ENCODE results near the gene ADH5.
"Not testable (repeated sequence)": the region's sequence is repeated elsewhere in the genome, so short reads cannot be mapped to it uniquely, and the experiment has no call there.

Gene ADH5

DNA sequence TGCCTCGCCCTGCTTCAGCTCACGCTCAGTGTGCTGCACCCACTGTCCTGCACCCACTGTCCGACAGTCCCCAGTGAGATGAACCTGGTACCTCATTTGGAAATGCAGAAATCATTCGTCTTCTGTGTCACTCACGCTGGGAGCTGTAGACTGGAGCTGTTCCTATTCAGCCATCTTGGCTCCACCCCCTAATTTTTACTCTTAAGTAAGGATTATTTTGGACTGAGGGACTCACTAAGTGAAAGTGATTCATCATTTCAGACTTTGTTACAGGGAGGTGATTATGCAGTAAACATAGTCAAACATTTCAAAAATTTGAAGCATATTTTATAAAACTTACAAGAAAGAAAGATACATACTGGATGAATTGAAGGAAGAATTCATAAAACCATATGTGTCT lies 11.2 kb upstream of the ADH5 start:
- H3K9me3 Mint-ChIP-seq, DNase-seq, H3K27me3 Mint-ChIP-seq, H3K4me1 Mint-ChIP-seq, H3K27ac Mint-ChIP-seq, H3K4me3 Mint-ChIP-seq, ATAC-seq: not testable (repeated sequence)

GRCh38 chr4:99099311-99099710 lies 10.7 kb upstream of the ADH5 start:
- no peaks in the 10 kb centered on the region for H3K4me1 Mint-ChIP-seq
- H3K27ac Mint-ChIP-seq: peak overlapping the region in 1 of 2 donors; percentile 19
- no peak overlapping the region for H3K4me3 Mint-ChIP-seq
- DNase-seq (no peak), ATAC-seq (no peak)
- H3K9me3 Mint-ChIP-seq: peaks cover 0 to 7% of the 10 kb centered on the region in 2 donors
- H3K27me3 Mint-ChIP-seq: no peaks in the 10 kb centered on the region

DNA sequence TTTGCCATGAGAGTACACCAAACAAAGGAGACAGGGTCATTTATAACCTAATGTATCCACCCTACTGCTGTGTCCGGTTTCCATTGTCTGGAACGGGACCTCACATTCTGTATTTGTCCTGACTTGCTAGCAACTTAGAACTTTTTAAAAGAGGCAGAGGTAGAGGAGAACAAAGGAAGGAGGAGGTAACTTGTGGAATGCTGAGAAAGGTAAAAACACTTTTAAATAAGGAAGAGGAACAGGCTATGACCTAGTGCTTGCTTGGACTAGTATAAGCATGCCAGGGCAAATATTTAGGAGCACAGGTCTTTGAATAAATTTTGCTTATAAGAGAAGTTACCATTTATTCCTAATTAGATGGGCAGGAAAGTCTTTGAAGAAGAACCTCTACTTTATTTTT lies 3.3 kb upstream of the ADH5 start:
- ATAC-seq, H3K27ac Mint-ChIP-seq, H3K27me3 Mint-ChIP-seq, H3K4me3 Mint-ChIP-seq, DNase-seq: not testable (repeated sequence)
- peaks cover 0 to 11% of the 10 kb centered on the region in 2 donors for H3K9me3 Mint-ChIP-seq
- H3K4me1 Mint-ChIP-seq: peaks cover 33% of the 10 kb centered on the region

DNA sequence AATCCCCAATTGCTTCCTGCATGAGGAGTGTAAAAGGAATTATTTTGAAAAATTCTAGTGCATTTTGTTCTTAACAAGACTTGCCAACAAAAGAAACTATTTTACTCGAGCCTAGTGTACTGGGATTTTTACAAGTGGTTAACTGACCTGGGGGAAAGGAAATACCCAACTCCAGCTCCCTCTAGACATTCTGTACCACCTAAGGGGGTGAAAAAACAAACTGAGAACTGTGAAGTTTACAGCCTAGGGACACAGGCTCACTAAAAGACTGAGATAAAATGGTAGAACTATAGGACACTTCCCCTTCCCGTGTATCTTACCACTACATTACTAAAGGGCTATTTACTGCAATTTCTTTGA lies 2.6 kb upstream of the ADH5 start:
- Mint-ChIP-seq H3K27ac (no peak overlapping the region), H3K27me3 (no peaks in the 10 kb centered on the region), H3K4me1 (peaks cover 39% of the 10 kb centered on the region), H3K4me3 (no peak overlapping the region), H3K9me3 (peaks cover 0 to 6% of the 10 kb centered on the region in 2 donors)
- ATAC-seq (no peak), DNase-seq (no peak)

GRCh38 chr4:99090481-99091215 lies 2.1 kb upstream of the ADH5 start:
- peaks cover 43% of the 10 kb centered on the region for H3K4me1 Mint-ChIP-seq
- H3K4me3 Mint-ChIP-seq: peak overlapping the region in 1 of 2 donors; percentile 44
- no peak for DNase-seq
- H3K27me3 Mint-ChIP-seq: no peaks in the 10 kb centered on the region
- peaks cover 0 to 6% of the 10 kb centered on the region in 2 donors for H3K9me3 Mint-ChIP-seq
- ATAC-seq: no peak
- no peak overlapping the region for H3K27ac Mint-ChIP-seq

GRCh38 chr4:99088023-99088449 lies 552 bp downstream of the ADH5 start:
- peaks cover 55% of the 10 kb centered on the region for H3K4me1 Mint-ChIP-seq
- peak overlapping the region; percentile 97 to 99 for H3K27ac Mint-ChIP-seq
- peak overlapping the region; percentile 91 to 95 for H3K4me3 Mint-ChIP-seq
- peaks cover 0 to 6% of the 10 kb centered on the region in 2 donors for H3K9me3 Mint-ChIP-seq
- DNase-seq (peak in 1 of 2 donors; percentile 23), ATAC-seq (peak; percentile 31)
- H3K27me3 Mint-ChIP-seq: no peaks in the 10 kb centered on the region

DNA sequence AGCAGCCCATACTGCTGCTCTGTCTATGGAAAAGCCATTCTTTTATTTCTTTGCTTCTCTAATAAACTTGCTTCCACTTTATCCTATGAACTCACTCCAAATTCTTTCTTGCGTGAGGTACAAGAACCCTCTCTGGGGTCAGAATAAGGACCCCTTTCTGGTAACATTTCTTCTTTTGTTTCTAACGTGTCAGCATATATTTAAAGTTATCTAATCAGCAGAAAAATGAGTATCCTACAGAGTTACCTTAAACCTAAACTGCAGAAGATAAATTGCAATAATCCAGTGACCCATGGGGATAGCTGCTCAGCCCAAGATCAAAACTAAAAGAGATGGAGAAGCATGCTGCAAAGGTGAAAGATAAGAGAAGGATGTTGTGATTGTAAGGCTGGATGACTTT lies 4.0 kb downstream of the ADH5 start:
- Mint-ChIP-seq H3K4me1 (peaks cover 34% of the 10 kb centered on the region), H3K9me3 (no peaks in the 10 kb centered on the region), H3K27me3 (no peaks in the 10 kb centered on the region), H3K27ac (no peak overlapping the region), H3K4me3 (no peak overlapping the region)
- DNase-seq (no peak), ATAC-seq (no peak)

DNA sequence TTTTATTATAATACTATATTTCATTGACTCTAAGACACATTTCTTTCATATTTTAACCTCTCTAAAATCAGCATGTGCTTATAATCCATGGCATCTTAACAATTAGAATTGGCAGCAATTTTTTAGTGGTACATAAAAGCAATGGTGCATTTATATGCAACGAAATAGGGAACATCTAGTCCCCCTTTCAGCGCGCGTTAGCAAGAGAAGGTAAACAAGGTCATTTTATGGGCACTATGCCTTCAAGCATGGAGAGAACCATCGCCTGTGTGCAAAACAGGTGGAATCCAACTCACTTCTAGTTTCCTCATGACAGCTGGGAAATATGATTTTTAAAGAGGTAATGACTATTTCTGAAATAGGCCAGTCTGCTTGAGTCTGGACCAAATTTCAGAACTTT lies 6.4 kb downstream of the ADH5 start:
- no peak for DNase-seq
- no peak for ATAC-seq
- no peaks in the 10 kb centered on the region for H3K9me3 Mint-ChIP-seq
- no peaks in the 10 kb centered on the region for H3K27me3 Mint-ChIP-seq
- H3K4me3 Mint-ChIP-seq: no peak overlapping the region
- no peak overlapping the region for H3K27ac Mint-ChIP-seq
- H3K4me1 Mint-ChIP-seq: peaks cover 26% of the 10 kb centered on the region

DNA sequence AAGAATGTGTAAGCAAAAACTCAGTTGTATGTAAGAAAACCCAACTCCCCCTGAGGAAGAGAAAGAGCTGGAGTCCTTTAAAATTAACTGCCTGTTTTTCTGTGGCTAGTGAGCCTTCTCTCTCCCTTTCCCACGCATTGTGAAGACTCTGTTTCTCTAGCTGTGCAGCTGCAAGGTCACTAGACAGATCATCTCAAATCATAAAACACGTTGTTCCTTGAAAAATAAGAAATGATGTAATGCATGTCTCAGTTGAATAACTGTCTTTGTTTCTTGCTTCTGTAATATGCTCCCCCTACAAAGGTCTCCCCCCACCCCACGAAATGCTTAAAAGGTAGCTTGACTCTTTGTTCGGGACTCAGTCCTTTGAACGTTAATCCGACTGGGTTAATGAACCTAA lies 7.7 kb downstream of the ADH5 start:
- ATAC-seq, H3K27ac Mint-ChIP-seq, H3K27me3 Mint-ChIP-seq, H3K4me3 Mint-ChIP-seq, H3K9me3 Mint-ChIP-seq, DNase-seq: not testable (repeated sequence)
- peaks cover 13% of the 10 kb centered on the region for H3K4me1 Mint-ChIP-seq

GRCh38 chr4:99079625-99080295 lies 8.8 kb downstream of the ADH5 start:
- Mint-ChIP-seq H3K27ac (peak overlapping the region in 1 of 2 donors; percentile 4), H3K4me3 (no peak overlapping the region), H3K9me3 (no peaks in the 10 kb centered on the region), H3K27me3 (no peaks in the 10 kb centered on the region), H3K4me1 (peaks cover 4% of the 10 kb centered on the region)
- ATAC-seq (no peak), DNase-seq (no peak)

- Mint-ChIP-seq H3K9me3 (no peaks in the 10 kb centered on the region), H3K4me1 (no peaks in the 10 kb centered on the region), H3K4me3 (no peak overlapping the region), H3K27ac (no peak overlapping the region), H3K27me3 (no peaks in the 10 kb centered on the region)
- DNase-seq: no peak
- no peak for ATAC-seq
Measured at GRCh38 chr4:99078931-99079624, 9.5 kb downstream of the ADH5 start.

DNA sequence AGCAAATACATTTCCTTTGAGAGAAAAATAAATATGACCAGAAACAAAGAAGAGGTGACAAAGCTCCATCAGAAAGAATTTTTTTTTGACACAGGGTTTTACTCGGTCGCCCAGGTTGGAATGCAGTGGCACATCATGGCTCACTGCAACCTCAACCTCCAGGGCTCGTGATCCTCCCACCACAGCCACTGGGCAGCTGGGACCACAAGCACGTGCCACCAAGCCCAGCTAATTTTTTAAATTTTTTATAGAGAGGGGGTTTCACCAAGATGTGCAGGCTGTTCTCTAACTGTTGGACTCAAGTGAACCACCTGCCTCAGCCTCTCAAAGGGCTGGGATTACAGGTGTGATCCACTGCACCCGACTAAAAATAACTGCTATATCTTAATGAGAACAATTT lies 10.3 kb downstream of the ADH5 start:
- Mint-ChIP-seq H3K9me3 (no peaks in the 10 kb centered on the region), H3K27ac (peak overlapping the region in 1 of 2 donors; percentile 19), H3K4me1 (no peaks in the 10 kb centered on the region), H3K27me3 (no peaks in the 10 kb centered on the region), H3K4me3 (no peak overlapping the region)
- DNase-seq (no peak), ATAC-seq (no peak)

DNA sequence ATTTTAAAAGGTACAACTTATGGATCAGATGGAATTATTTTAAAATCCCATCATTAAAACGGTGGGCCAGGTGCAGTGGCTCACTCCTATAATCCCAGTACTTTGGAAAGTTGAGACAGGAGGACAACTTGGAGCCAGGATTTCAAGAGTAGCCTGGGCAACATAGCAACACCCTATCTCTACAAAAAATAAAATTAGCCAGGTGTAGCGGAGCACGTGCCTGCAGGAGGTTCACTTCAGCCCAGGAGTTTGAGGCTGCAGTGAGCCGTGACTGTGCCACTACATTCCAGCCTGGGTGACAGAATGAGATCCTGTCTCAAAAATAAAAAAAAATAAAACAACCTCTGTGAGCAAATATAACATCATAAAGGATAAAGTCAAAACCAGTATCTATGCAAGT lies 11.4 kb downstream of the ADH5 start:
- Mint-ChIP-seq H3K9me3 (no peaks in the 10 kb centered on the region), H3K27me3 (no peaks in the 10 kb centered on the region), H3K4me3 (no peak overlapping the region), H3K27ac (no peak overlapping the region), H3K4me1 (no peaks in the 10 kb centered on the region)
- ATAC-seq (no peak), DNase-seq (no peak)

- ATAC-seq (no peak), DNase-seq (no peak)
- no peaks in the 10 kb centered on the region for H3K27me3 Mint-ChIP-seq
- peak overlapping the region in 1 of 2 donors; percentile 57 for H3K27ac Mint-ChIP-seq
- no peak overlapping the region for H3K4me3 Mint-ChIP-seq
- H3K4me1 Mint-ChIP-seq: no peaks in the 10 kb centered on the region
- H3K9me3 Mint-ChIP-seq: no peaks in the 10 kb centered on the region
Measured at GRCh38 chr4:99076292-99076976, 12.2 kb downstream of the ADH5 start.

DNA sequence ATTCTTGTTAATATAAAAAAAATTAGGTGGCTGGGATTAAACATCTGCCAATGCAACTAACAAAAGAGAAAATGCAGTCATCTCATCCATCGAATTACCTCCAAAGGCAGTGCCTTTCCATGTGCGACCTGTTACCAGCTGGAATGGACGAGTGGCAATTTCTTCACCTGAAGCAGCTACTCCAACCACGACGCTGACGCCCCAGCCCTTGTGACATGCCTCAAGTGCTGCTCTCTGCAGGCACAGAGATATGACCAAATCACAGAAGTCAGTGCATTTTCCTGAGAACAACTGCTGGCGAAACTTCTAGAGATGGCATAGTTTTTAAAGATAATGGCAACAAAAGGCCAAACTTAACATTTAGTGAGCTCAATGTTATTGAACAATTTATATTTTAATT lies 13.8 kb downstream of the ADH5 start:
- no peak for ATAC-seq

More for the DNA sequence above, 13.8 kb downstream of the ADH5 start:
- Mint-ChIP-seq H3K9me3 (no peaks in the 10 kb centered on the region), H3K27ac (no peak overlapping the region), H3K27me3 (no peaks in the 10 kb centered on the region), H3K4me1 (no peaks in the 10 kb centered on the region), H3K4me3 (no peak overlapping the region)
- no peak for DNase-seq

All from stimulated activated naive CD8-positive, alpha-beta T cell treated with anti-CD3 and anti-CD28 coated beads, Interleukin-15, amount 100 ng/mL, for 72 hours (primary cell).